Activated CD4-positive, alpha-beta T cell treated with anti-CD3 and anti-CD28 coated beads, Interleukin-2, Interleukin-6, amounts not matched to agents 100 ng/mL and 50 ng/mL, durations not matched to agents 16 hours and 8 hours (primary cell): ENCODE measurements around the gene C10orf53.

Source experiments
- DNase-seq: peaks from one replicate; pipeline ENCODE4 v3.0.0-alpha.2; 2020

C10orf53 gene, protein sequence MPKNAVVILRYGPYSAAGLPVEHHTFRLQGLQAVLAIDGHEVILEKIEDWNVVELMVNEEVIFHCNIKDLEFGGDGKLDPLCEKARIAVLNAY

DNA sequence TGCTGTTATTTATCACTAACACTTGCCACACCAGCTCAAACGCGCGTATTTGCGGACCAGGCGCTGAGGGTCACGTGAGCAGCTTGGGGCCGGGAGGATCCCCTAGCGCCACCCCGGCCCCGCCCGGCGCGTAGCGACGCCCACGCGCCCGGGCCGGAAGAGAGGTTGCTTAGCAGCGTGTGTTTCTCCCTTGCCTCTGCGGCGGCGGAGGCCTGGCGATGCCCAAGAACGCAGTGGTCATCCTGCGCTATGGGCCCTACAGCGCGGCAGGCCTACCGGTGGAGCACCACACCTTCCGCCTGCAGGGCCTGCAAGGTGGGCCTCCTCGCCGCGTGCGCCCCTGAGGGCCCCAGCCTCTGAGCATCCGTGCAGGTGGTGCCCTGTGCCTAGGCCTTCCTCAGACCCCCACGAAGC, at the start of gene C10orf53:
C10orf53 (plus strand) TSS at position 172 of the 414 bp plus-strand sequence; CDS start at position 219, 47 bp downstream.
- peak; percentile 47 for DNase-seq

DNA sequence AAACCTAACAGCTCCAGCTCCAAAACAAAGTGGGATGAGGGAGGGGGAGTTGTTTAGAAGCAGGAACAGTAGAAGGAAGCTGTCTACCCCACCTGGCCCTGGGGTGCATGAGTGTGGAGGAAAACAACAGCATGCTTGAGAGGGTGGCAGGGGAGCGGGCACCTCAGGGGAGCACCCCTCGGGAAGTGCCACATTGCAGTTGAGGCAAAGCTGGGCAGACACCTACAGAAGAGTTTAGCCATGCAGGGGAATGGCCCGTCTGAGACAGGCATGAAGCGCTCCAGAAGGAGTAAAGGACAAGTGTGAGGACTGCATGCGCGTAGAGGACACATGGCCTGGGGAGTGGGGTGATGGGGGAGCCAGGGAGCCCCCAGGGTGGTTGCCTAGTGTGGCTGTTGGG, 47.5 kb upstream of the C10orf53 start:
- no peak for DNase-seq

DNA sequence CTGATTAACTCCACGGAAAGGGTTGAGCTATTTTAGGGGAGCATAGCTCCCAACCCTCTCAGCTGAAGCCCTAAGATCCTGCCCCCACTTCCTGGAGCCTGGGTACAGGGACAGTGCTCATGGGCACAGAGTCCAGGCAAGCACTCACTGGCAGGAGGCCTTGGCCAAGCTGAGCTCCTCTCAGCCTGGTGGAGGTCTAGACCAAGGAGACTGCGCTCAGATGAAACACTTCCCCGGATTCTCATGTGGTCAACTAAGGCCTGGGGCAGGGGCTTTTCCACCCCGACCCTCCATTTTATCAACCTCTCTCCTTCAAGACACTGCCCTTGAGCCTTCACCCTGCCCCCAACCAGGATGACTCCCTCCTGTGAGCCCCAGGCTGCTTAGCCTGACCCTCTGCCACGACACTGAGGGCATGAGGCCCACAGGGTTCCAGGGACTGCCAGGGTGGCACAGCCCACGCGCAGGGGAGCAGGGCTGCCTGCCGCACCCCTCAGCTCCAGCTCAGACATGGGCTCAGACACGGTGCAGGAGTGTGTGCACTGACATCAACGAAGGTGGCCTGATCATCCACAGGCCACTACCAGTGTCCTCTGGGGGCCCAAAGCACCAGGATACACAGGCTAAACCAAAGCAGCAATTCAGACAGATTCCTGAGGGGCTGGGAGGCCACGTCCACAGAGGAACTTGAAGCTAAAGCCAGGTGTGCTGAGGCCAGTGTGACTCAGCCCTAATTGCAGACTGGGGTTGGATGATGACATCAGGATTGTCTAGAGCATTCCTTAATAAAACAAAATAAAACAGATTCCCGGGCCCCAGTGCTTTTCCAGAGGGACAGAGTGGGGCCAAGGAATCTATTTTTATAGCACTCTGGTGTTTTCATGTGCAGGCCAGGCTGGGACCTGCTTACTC, 46.8 kb upstream of the C10orf53 start:
- no peak for DNase-seq

GRCh38 chr10:49633327-49634068, 46.0 kb upstream of the C10orf53 start:
- DNase-seq = no peak

DNA sequence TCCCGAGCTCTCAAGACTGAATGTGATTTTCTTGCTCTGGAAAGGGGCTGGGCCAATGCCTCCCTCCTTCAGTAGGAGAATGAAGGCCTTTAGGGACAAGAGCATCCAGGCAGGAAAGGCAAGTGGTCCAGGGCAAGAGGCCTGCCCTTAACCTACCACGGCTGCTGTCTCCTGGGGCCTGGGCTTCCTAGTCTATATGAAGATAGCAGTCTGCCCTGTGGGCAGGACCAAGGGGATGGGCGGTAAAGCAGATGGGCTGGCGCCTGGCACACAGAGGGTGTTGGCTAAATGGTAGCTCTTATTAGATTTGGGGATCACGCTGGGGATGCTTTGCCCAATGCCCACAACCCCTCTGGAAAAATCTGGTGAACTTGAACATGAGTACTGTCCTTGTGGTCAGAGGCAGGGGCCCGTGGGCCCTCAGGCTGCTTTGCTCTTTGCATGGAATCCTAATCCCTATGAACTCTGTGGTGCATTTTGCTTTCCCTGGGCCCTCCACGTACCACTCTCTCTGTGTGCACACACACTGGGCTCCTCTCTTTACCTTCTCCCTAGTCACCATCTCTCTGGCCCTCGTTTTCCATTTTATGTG, 45.3 kb upstream of the C10orf53 start:
- no peak for DNase-seq

DNA sequence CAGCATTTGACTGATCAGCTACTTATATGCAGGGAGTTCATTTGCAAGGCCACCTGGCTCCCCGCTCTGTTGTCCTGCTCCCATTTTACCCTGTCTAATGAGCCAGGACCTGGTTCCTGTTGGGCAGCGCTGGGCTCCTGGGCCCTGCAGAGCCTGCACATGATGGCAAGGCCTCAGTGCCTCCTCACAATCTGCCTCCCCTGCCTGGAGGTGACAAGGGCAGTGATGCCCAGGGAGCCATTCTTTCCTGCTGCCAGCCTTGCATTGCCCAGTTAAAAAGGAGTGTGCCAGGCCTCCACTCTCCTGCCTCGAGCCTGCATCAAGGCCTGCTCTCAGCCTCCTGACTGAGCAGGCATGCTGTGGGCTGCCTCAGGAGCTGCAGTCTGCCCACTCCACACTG, 37.1 kb upstream of the C10orf53 start:
- DNase-seq = no peak

DNA sequence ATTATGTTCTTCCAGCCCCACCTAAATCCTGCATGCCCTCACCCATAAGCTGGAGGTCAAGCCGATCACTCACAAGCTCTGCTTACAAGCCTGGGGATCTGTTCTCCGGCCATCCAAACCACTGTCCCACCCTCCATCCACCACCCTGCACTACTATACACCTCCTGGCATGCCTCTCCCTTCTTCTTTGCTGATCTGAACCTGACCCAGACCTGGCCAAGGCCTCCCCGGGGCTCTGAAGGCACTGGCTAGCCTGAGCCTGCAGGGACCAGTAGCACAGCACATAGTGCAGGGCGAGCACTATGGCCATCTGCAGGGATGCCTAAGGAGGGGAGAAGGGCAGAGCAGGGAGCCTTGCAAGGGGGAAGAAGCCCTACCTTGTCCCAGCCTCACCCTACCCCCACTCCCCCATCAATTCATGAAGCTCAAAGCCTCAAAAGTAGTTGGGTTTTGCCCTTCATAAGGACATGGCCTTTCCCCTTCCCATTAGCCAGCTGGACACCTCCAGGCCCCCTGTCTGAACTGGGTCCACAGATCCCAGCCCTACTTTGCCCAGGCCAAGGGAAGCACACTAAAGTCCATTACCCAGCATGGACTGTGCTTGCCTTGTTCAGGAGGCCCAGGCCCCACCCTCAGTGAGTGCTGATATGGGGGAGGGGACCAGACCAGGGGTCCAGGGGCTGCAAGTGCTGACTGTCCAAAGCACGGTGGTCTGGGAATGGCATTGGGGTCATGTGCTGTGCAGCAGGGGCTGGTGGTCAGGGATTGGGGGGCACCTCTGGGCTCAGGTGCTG, 36.0 kb upstream of the C10orf53 start:
- no peak for DNase-seq

DNA sequence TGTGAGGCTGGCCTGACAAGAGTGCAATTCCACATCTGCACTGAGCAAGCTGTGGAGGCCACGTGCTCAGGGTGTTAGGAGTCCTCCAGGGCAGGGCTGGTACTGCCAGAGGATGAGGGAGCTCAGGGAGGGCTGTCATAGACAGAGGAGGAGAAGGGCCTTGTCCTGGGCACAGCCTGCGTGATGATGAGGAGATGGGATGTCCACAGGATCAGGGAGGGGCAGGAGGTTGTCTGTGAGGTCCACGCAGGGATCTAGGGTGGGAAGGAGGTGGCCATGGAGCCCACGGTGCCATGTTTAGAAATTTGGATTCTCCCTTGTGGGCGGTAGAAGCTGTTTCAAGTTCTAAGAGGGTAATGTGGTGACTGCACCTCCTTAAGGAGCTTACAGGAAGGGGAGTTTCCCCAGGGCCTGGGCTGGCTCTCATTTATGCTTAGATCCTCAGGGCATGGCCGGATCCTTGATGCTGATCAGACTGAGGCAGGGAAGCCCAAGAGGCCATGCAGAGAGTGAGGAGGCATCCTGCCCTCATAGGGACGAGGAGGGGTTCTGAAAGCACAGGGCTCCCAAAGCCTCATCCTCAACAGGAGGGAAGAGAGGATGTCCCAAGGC, 35.3 kb upstream of the C10orf53 start:
- no peak for DNase-seq

- no peak for DNase-seq
Measured at GRCh38 chr10:49645417-49645816, 34.0 kb upstream of the C10orf53 start.

DNA sequence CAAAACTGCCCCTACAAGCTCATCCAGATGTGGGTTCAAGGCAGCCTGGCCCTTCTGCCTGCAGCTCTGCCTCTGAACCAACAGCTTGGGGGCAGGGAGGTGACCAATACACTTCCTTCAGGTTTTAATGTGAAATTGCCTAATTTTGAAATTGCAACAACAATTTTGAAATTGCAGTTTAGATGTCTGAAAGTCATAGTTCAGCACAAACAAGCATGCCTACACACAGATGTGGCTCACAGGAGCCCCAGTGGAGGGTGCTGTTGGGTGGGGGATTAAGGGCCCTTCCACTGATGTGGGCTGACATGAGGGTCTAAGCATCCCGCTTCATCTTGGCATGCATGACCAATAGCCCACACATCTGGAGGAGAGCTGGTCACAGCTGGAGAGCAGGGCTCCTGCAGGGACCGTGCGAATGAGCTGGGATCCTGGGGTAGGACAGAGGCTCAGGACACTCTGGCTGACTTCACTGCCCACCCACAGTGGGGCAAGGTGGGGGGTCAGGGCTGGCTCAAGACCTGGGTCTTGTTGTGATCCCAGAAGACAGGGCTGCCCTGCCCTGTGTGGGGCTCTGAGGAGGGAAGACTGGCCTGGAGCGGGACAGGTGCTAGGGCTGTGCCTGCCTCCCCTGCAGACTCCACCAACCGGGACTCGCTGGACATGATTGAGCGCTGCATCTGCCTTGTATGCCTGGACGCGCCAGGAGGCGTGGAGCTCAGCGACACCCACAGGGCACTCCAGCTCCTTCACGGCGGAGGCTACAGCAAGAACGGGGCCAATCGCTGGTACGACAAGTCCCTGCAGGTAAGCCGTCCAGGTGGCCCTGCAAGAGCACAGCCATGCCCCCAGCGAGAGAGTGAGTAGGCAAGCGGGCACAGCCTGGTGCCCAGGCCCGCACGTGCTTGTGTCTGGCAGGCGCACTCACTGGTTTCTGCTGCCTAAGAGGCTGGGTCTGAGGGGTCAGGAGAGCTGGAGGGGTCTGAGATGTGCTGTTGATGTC, 33.3 kb upstream of the C10orf53 start:
- no peak for DNase-seq

GRCh38 chr10:49647554-49647953, 31.9 kb upstream of the C10orf53 start:
- no peak for DNase-seq

DNA sequence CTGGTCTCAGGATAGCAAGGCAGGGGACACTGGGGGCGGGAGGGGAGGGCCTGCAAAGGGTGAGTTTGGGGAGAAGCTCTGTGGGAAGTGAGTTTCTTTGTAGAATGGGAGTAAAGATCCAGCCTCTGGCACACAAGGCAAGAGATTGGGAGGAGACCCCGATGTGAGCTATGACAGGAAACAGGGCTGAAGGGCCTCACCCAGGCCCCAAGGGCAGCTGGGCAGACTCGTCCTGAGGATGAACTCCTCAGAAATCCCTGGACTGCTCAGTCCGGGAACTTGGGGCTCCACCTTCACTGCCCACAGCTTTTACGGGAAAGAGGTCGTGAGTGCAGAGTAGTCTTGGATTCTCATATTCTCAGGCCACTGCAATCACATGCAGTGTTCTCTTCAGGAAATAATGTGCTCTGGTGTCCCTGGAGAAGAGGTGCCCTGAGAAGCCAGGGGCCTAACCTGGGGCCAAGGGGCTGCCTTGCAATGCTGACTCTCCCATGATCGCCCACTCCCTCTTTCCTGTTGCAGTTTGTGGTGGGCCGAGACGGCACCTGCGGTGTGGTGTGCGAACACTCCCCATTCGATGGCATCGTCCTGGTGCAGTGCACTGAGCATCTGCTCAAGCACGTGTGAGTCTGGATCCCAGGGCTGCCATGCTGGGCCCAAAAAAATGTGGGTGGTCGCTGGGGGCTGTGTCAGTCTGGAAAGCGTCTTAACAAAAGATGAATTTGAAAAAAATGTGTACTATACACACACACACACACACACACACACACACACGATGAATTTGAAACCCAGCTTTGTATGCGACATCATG, 31.3 kb upstream of the C10orf53 start:
- DNase-seq = no peak

DNA sequence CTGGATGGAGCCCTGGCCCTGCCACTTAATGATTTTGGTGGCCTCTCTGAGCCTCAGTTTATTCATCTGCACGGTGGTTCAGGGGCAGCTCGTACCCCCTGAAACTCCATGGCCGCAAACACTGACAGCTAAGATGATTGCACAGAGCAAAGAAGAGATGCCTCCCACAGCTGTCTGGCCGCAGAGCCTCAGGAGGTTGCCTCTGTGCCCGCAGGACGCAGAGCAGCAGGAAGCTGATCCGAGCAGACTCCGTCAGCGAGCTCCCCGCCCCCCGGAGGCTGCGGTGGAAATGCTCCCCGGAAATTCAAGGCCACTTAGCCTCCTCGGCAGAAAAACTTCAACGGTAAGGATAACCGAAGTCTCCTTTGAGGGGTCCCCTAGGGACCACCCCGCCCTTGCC, 30.2 kb upstream of the C10orf53 start:
- peak; percentile 54 for DNase-seq

DNA sequence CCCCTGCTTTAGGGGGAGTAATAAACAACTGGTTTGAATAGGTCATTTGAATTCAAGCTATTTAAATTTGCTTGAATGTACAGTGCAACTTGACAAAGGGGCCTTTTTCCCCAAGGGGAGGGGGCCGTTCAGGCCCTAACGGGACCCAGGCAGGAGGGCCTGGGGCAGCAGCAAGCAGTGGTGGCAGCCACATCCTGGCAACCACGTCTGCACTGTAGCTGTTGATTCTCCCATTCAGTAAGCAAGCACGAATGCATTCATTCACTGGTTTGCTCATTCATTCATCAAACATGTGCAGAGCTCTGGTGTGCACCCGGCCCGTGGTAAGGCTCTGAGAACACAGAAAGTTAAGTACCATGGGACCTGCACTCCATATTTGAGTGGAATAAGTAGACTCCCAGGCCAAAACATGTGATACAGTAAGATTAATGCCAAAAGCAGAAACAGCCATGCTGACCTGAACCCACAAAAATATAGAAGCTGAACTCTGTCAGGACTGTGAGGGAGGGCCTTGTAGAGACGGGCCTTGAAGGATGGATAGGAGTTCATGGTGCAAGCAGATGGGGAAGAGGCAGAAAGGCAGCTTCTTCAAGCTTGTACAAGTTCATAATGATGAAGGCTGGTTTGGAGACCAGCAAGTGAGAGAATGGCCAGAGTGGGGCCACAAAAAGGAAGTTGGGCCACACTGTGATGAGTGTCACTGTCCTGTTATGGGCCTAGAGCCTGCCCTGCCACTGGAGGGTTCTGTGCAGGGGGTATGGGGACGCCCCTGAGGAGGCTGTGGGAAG, 29.3 kb upstream of the C10orf53 start:
- DNase-seq = no peak

DNA sequence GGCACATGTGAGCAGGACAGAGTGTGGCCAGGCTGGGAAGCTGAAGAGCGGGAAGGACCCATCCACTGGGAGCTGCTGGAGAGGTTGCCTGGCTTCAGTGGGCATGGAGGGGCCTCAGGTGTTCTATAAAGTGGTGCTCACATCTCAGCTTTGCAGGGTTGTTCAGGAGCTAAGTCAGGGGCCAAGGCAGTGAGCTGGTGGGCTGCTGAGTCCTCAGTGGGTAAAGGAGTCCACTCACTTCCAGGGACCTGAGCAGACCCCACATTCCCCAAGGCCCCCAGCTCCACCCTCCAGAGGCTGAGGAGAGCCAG, 28.8 kb upstream of the C10orf53 start:
- no peak for DNase-seq

DNA sequence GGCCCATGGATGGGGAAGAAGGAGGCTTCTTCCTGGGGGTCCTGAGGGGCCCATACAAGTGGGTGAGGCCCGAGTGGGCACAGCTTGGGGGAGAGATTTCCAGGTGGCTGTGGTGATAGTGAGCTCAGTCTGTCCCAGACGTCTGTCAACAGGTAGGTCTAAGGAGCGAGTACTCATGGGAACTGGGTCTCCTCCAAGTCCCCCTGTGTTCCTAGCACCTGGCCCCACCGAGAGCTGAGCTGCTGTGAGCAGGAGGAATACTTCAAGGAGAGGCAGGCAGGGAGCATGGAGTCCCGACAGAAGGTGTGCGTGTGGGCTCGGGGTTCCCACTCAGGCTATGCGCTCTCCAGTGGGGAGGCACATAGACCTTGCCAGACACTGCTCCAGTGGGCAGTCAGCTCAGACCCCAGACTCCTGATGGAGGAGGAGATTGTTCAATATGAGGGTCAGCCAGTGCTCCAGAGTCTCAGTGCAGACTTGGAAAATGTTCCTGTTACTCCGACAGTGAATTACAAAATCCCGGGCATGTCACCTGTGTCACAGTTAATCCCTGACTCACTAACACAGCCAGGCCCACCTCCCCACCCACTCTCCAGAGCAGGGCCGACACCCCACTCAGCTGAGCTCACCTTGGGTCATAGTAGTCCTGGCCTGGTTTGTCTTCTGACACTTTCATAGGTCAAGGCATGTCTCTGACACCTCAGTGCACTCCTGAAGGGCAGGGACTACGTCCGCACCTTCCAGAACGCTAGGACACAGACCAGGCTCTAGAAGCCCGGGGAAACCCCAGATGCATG, 28.2 kb upstream of the C10orf53 start:
- no peak for DNase-seq

GRCh38 chr10:49651917-49652316, 27.5 kb upstream of the C10orf53 start:
- no peak for DNase-seq
